ENCODE results near the gene NOL4L.

- TF ChIP-seq POLR2A (IDR thresholded peaks at IDR 0.05; ENCODE audit: low read depth, low read length) = no peak
- TF ChIP-seq POLR2AphosphoS5 (IDR thresholded peaks at IDR 0.05; ENCODE audit: low read depth, low read length) = no peak
- no peak for TF ChIP-seq PAX5 (IDR thresholded peaks at IDR 0.05; ENCODE audit: insufficient read depth, low read length, severe bottlenecking)
- TF ChIP-seq TAF1 (IDR thresholded peaks at IDR 0.05; ENCODE audit: low read depth, low read length) = no peak
- no peak for TF ChIP-seq SPI1 (IDR thresholded peaks at IDR 0.05; ENCODE audit: low read depth, low read length)
- TF ChIP-seq POU2F2 (IDR thresholded peaks at IDR 0.05; ENCODE audit: low read depth, low read length) = no peak
Observed at GRCh38 chr20:32462900-32463641, 122.1 kb downstream of the NOL4L start.
